Stomach (tissue), 4 donors: ENCODE data around the gene PRICKLE2.

ENCODE experiments used
- CTCF ChIP-seq, 7 experiments: fragments of 450-650 bp in 4 of 7; fragments of 200-600 bp in 3 of 7; sonication (generic) in 3 of 7; IDR thresholded peaks; one replicate each; pipeline ENCODE4 v1.5.1; 2016 to 2019; ENCODE audit warnings: antibody characterized with exemption in 7 of 7, control low read depth in 2 of 7, mild to moderate bottlenecking in 1 of 7
- EP300 ChIP-seq: sonication (generic); formaldehyde crosslinking; IDR thresholded peaks from one replicate; pipeline ENCODE4 v1.6.1; 2017; ENCODE audit warnings: antibody characterized with exemption
- POLR2A ChIP-seq, 4 donors: fragments of 450-650 bp; IDR thresholded peaks; one replicate each; pipeline ENCODE4 v1.6.1; 2016; ENCODE audit warnings: antibody characterized with exemption in 4 of 4, control low read depth in 2 of 4, mild to moderate bottlenecking in 1 of 4, moderate library complexity in 1 of 4
- POLR2AphosphoS5 ChIP-seq, 3 donors: sonication (generic); formaldehyde crosslinking; IDR thresholded peaks; one replicate each; pipeline ENCODE4 v1.6.1; 2016; ENCODE audit warnings: antibody characterized with exemption in 3 of 3

- TF ChIP-seq CTCF (IDR thresholded peaks at IDR 0.05) (no peak), POLR2AphosphoS5 (IDR thresholded peaks at IDR 0.05) (no peak), EP300 (no peak), POLR2A (IDR thresholded peaks at IDR 0.05) (no peak)
Measured at GRCh38 chr3:64271631-64272030, 46.4 kb upstream of the PRICKLE2 start.
